GM23338 (cell line): ENCODE measurements around the gene TAGLN. TPM values are rescaled to one million over a fixed set of nuclear protein-coding genes. Genes with fewer than 3 reads are reported as not detected.
"Not testable (repeated sequence)": the region's sequence is repeated elsewhere in the genome, so short reads cannot be mapped to it uniquely, and the experiment has no call there.

ENCODE experiments used
- ATAC-seq: fragments of 200-7000 bp; cut with Tn5 transposase; 3 replicates; pipeline ENCODE4 v1.9.1; 2020
- DNase-seq: peaks from one replicate; pipeline ENCODE4 v3.0.0-alpha.2; 2015; ENCODE audit warnings: low spot score
- H2AFZ ChIP-seq: fragments of 200-600 bp; sonication (generic); 2 replicates; pipeline ENCODE4 v1.8.0; 2016; ENCODE audit warnings: antibody characterized with exemption, mild to moderate bottlenecking, moderate library complexity
- H3F3A ChIP-seq: fragments of 200-600 bp; sonication (generic); replicated peaks from 2 replicates; pipeline ENCODE4 v1.8.0; 2017; ENCODE audit warnings: antibody characterized with exemption, mixed run types, low read depth
- H3K27ac ChIP-seq: fragments of 200-600 bp; sonication (generic); 2 replicates; pipeline ENCODE4 v1.6.1; 2016; ENCODE audit warnings: low read depth
- H3K27me3 ChIP-seq: fragments of 200-600 bp; sonication (generic); 2 replicates; pipeline ENCODE4 v1.8.0; 2016; ENCODE audit warnings: mild to moderate bottlenecking, mixed run types, moderate library complexity; ENCODE audit not compliant: insufficient read depth
- H3K36me3 ChIP-seq: fragments of 200-600 bp; sonication (generic); 2 replicates; pipeline ENCODE4 v1.8.0; 2016; ENCODE audit warnings: mild to moderate bottlenecking; ENCODE audit not compliant: insufficient read depth
- H3K4me1 ChIP-seq: fragments of 200-600 bp; sonication (generic); 2 replicates; pipeline ENCODE4 v1.8.0; 2016; ENCODE audit warnings: mild to moderate bottlenecking, moderate library complexity; ENCODE audit not compliant: insufficient read depth
- H3K4me2 ChIP-seq: fragments of 200-600 bp; sonication (generic); 2 replicates; pipeline ENCODE4 v1.7.1; 2017; ENCODE audit warnings: mixed run types
- H3K4me3 ChIP-seq: fragments of 200-600 bp; sonication (generic); 2 replicates; pipeline ENCODE4 v1.6.1; 2016; ENCODE audit warnings: mixed run types
- H3K79me2 ChIP-seq: fragments of 200-600 bp; sonication (generic); replicated peaks from 2 replicates; pipeline ENCODE4 v1.8.0; 2017; ENCODE audit warnings: mild to moderate bottlenecking; ENCODE audit not compliant: insufficient read depth
- H3K9me2 ChIP-seq: fragments of 200-600 bp; sonication (generic); 2 replicates; pipeline ENCODE4 v1.8.0; 2017; ENCODE audit not compliant: insufficient read depth
- H4K20me1 ChIP-seq: fragments of 200-600 bp; sonication (generic); replicated peaks from 2 replicates; pipeline ENCODE4 v1.8.0; 2017; ENCODE audit warnings: mild to moderate bottlenecking; ENCODE audit not compliant: insufficient read depth
- H3K27ac Mint-ChIP-seq: 2 replicates; pipeline ENCODE4 v1.8.0; 2020; ENCODE audit warnings: inconsistent platforms, mild to moderate bottlenecking, moderate library complexity, mixed read lengths
- H3K27me3 Mint-ChIP-seq: 3 replicates; pipeline ENCODE4 v1.8.0; 2022; ENCODE audit warnings: low read depth, mild to moderate bottlenecking, moderate library complexity, mixed read lengths, inconsistent platforms; ENCODE audit not compliant: insufficient read depth, poor library complexity
- H3K36me3 Mint-ChIP-seq: 3 replicates; pipeline ENCODE4 v1.8.0; 2021; ENCODE audit warnings: low read depth, mild to moderate bottlenecking, inconsistent platforms, moderate library complexity, mixed read lengths
- H3K4me1 Mint-ChIP-seq: 3 replicates; pipeline ENCODE4 v1.8.0; 2020; ENCODE audit warnings: mild to moderate bottlenecking, inconsistent platforms, mixed read lengths
- H3K4me3 Mint-ChIP-seq: 3 replicates; pipeline ENCODE4 v1.8.0; 2021; ENCODE audit warnings: moderate library complexity, mild to moderate bottlenecking, inconsistent platforms, mixed read lengths
- H3K9me3 Mint-ChIP-seq: 3 replicates; pipeline ENCODE4 v1.8.0; 2020; ENCODE audit warnings: moderate library complexity, mild to moderate bottlenecking, inconsistent platforms, mixed read lengths
- EZH2phosphoT487 ChIP-seq: fragments of 200-600 bp; sonication (generic); IDR thresholded peaks from one replicate; pipeline ENCODE4 v1.8.1; 2018; ENCODE audit warnings: antibody characterized with exemption; ENCODE audit not compliant: unreplicated experiment
- NANOG ChIP-seq: IDR thresholded peaks from 2 replicates; pipeline ENCODE4 v1.6.1; 2016; ENCODE audit warnings: antibody characterized with exemption, borderline replicate concordance
- ZNF331 ChIP-seq: fragments of 250-450 bp; sonication (Bioruptor Pico); IDR thresholded peaks from 2 replicates; pipeline ENCODE4 v1.5.0; 2020; ENCODE audit warnings: low read depth, mild to moderate bottlenecking, moderate library complexity
- polyA plus RNA-seq: library from polyadenylated mRNA; unstranded; fragments of >200 nt; fragmentation: Nextera tagmentation; extraction: Ambion mirVana; gene quantifications from 2 replicates; pipeline ENCODE4 v1.2.1, GENCODE V29; 2016
- total RNA-seq: library from RNA; depleted of rRNA; stranded (reverse); fragments of >200 nt; shearing (Covaris generic); gene quantifications from 2 replicates; pipeline ENCODE4 v1.2.3, GENCODE V29; 2014
- TF ChIP-seq, protein P1 (sequence below): IDR thresholded peaks from 2 replicates; pipeline ENCODE4 v1.6.1; 2016; ENCODE audit warnings: antibody characterized with exemption
- TF ChIP-seq, protein P2 (sequence below), 2 experiments: fragments of 200-600 bp in 1 of 2; sonication (generic) in 1 of 2; conservative IDR thresholded peaks; 2 replicates each; pipeline versions ENCODE4 v1.5.1 to v1.6.1; 2016 to 2017; ENCODE audit warnings: antibody characterized with exemption in 2 of 2, low read depth in 2 of 2, mild to moderate bottlenecking in 2 of 2, moderate library complexity in 1 of 2

Gene TAGLN
- total and polyA plus RNA-seq, 2 experiments from 2014 or later, result 86.8 to 130 TPM

DNA sequence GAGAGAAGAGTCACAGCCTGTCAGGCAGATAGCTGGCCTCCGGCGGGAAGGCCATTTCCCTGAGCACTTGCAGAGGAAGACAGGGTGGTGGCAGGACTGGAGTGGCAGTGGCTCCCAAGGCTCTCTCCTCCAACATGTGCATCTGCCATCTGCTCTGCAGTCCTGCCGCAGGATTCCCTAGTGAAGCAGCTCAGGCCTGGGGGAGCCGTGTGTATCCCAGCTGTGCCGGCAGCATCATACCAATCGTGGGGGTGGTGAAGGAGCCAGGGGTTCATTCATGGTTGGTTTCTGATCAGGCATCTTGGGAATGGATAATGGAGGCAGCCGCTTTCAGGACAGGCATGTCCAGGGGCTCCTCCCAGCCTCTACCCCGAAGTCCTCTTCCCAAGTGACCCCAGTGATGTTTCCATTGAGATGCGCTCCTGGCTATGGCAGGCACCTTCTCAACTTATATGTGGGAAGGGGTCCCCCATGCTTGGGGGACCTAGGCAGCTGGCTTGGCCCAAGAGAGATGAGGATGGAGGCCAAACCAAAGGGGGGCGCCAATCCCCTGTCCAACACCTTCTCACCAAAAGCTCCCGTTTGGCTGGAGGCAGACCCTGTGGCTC lies 6.1 kb downstream of the TAGLN start:
- TF ChIP-seq ZNF331 (CRISPR knock-in tag) (no peak), NANOG (no peak), EZH2phosphoT487 (no peak)
- TF ChIP-seq, protein P1, sequence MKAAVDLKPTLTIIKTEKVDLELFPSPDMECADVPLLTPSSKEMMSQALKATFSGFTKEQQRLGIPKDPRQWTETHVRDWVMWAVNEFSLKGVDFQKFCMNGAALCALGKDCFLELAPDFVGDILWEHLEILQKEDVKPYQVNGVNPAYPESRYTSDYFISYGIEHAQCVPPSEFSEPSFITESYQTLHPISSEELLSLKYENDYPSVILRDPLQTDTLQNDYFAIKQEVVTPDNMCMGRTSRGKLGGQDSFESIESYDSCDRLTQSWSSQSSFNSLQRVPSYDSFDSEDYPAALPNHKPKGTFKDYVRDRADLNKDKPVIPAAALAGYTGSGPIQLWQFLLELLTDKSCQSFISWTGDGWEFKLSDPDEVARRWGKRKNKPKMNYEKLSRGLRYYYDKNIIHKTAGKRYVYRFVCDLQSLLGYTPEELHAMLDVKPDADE, result no peak
- TF ChIP-seq, protein P2, sequence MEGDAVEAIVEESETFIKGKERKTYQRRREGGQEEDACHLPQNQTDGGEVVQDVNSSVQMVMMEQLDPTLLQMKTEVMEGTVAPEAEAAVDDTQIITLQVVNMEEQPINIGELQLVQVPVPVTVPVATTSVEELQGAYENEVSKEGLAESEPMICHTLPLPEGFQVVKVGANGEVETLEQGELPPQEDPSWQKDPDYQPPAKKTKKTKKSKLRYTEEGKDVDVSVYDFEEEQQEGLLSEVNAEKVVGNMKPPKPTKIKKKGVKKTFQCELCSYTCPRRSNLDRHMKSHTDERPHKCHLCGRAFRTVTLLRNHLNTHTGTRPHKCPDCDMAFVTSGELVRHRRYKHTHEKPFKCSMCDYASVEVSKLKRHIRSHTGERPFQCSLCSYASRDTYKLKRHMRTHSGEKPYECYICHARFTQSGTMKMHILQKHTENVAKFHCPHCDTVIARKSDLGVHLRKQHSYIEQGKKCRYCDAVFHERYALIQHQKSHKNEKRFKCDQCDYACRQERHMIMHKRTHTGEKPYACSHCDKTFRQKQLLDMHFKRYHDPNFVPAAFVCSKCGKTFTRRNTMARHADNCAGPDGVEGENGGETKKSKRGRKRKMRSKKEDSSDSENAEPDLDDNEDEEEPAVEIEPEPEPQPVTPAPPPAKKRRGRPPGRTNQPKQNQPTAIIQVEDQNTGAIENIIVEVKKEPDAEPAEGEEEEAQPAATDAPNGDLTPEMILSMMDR (conservative IDR thresholded peaks at IDR 0.05; ENCODE audit: low read depth in 2 of 2), result peak; percentile 48 to 55
- Mint-ChIP-seq H3K27ac (no peak overlapping the region), H3K27me3 (peaks cover 16% of the 10 kb centered on the region), H3K4me1 (peaks cover 15% of the 10 kb centered on the region), H3K9me3 (no peaks in the 10 kb centered on the region), H3K36me3 (peaks cover 32% of the 10 kb centered on the region), H3K4me3 (no peak overlapping the region)
- ATAC-seq, result peak; percentile 5
- Histone ChIP-seq H3K27me3 (no peaks in the 10 kb centered on the region), H3K79me2 (peaks cover 13% of the 10 kb centered on the region), H4K20me1 (no peaks in the 10 kb centered on the region), H3K4me2 (no peak overlapping the region), H3K27ac (0 out of 2 replicates have a peak overlapping the region, but pooled peaks have one; percentile 45), H3K4me3 (no peak overlapping the region), H3K9me2 (no peaks in the 10 kb centered on the region), H3F3A (0 out of 2 replicates have a peak, but pooled peaks cover 5% of the 10 kb centered on the region), H3K36me3 (no peaks in the 10 kb centered on the region), H2AFZ (no peak overlapping the region), H3K4me1 (peaks cover 9% of the 10 kb centered on the region)
- DNase-seq, result no peak

DNA sequence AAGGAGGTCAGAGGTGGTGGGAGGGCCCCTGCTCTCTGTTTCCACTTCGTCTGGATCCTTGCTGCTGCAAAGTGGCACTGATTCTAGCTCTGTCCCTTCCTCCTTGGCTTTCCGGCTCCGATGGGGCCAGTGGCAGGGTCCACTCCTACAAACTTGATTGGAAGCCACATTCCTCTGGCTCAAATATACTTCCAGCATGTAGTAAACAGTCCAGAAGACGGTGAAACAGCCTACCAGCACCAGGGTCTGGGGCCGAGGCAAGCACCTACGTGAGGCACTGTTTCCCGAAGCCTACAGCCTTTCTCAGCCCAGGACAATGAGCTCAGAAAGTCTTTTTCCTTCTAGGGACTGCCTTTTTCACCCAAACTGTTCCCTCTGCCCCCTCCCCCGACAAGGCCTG lies 6.9 kb downstream of the TAGLN start:
- not testable (repeated sequence) for H3K4me3 Mint-ChIP-seq, H3K27me3 Mint-ChIP-seq, H3K27ac ChIP-seq, H3K9me3 Mint-ChIP-seq, H3K9me2 ChIP-seq, H3K4me1 Mint-ChIP-seq, ATAC-seq, H3K4me2 ChIP-seq, H3K4me1 ChIP-seq, H3K79me2 ChIP-seq, H3F3A ChIP-seq, H3K36me3 ChIP-seq, H4K20me1 ChIP-seq, DNase-seq, H3K27me3 ChIP-seq, H3K4me3 ChIP-seq, H2AFZ ChIP-seq
- Mint-ChIP-seq H3K27ac (0 out of 2 replicates have a peak overlapping the region, but pooled peaks have one; percentile 53), H3K36me3 (peaks cover 30% of the 10 kb centered on the region)

DNA sequence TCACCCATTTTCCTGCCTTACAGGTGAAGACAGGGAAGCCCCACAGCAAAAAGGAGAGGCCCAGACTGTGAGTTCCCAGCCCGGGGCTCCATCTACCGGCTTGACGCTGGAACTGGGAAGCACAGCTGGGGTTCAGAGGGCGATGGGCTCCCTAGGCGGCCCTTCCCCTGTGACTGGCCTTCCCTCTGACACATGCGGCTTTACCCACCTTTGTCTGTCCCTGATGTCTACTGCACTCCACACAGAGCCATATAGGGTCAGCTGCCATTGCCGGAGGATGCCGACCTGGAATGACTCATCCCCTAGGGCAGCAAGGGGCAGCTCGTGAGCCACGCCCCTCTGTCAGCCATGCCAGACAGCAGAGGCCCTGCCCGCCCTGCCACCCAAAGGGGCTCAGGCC lies 7.7 kb downstream of the TAGLN start:
- H3K4me1 Mint-ChIP-seq, H3K27me3 ChIP-seq, H3K4me3 Mint-ChIP-seq, H3K79me2 ChIP-seq, H3K27me3 Mint-ChIP-seq, H2AFZ ChIP-seq, H3K9me2 ChIP-seq, H3K4me2 ChIP-seq, H3F3A ChIP-seq, H3K4me3 ChIP-seq, H3K36me3 ChIP-seq, H3K27ac ChIP-seq, H4K20me1 ChIP-seq, H3K27ac Mint-ChIP-seq, H3K9me3 Mint-ChIP-seq, H3K4me1 ChIP-seq: not testable (repeated sequence)
- ATAC-seq (peak; percentile 32), DNase-seq (peak; percentile 44)
- TF ChIP-seq, protein P2 (conservative IDR thresholded peaks at IDR 0.05; ENCODE audit: low read depth in 2 of 2), result peak in 1 of 2 experiments; percentile 36; a peak in 2 of 4 replicates
- peaks cover 29% of the 10 kb centered on the region for H3K36me3 Mint-ChIP-seq

DNA sequence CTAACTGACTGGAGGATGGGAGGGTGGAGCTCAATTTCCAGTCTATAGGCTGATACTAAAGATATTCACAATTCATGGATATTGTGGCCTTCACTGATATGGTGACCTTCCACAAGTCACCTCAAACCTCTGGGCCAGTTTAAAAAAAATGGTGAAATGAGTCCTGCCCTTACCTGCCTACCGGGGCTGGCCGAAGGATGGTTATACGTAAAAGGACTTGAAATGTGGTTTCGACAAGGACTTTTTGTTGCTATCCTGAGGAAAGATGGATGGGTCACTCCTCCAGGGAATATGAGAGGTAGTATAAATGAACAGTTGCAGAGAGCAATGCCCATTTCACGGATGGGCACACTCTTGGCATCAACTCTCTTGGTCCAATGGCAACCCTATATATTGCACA lies 8.3 kb downstream of the TAGLN start:
- ATAC-seq, H3K4me3 Mint-ChIP-seq, DNase-seq, H3K4me1 Mint-ChIP-seq, H3K27me3 ChIP-seq, H3K4me2 ChIP-seq, H2AFZ ChIP-seq, H3K4me3 ChIP-seq, H3F3A ChIP-seq, H3K27ac Mint-ChIP-seq, H3K27me3 Mint-ChIP-seq, H3K27ac ChIP-seq, H3K79me2 ChIP-seq, H3K9me2 ChIP-seq, H3K9me3 Mint-ChIP-seq, H3K4me1 ChIP-seq, H4K20me1 ChIP-seq, H3K36me3 ChIP-seq: not testable (repeated sequence)
- H3K36me3 Mint-ChIP-seq, result peaks cover 29% of the 10 kb centered on the region
